GM12878 (cell line): ENCODE measurements around the gene TIMM50. TPM values are rescaled to one million over a fixed set of nuclear protein-coding genes. Genes with fewer than 3 reads are reported as not detected.

Experiments used
- ATAC-seq: fragments of 200-7000 bp; cut with Tn5 transposase; 3 replicates; pipeline ENCODE4 v1.9.1; 2020; ENCODE audit warnings: mild to moderate bottlenecking, moderate library complexity
- BruUV-seq: library from RNA; stranded (reverse); fragments of 400-500 nt; replicated peaks from 2 replicates; lab custom pipeline; 2021; lab: Mats Ljungman, UMichigan
- CTCF ChIA-PET: fragments of 300-600 bp; sonication (Branson Sonifier 250); formaldehyde crosslinking; extraction: SDS; loops from one replicate; lab custom pipeline; 2021; ENCODE audit warnings: inconsistent platforms; lab: Yijun Ruan, JAX
- POLR2A ChIA-PET: fragments of 350-600 bp; formaldehyde crosslinking; extraction: SDS; loops from one replicate; lab custom pipeline; 2021; ENCODE audit warnings: inconsistent platforms; lab: Charles Lee
- RAD21 ChIA-PET: fragments of 300-600 bp; sonication (Branson Sonifier 250); formaldehyde crosslinking; loops from one replicate; lab custom pipeline; 2023; ENCODE audit warnings: antibody characterized with exemption; ENCODE audit not compliant: unreplicated experiment; lab: Charles Lee
- SMC1A ChIA-PET: fragments of 300-600 bp; sonication (Branson Sonifier 250); formaldehyde crosslinking; loops from one replicate; lab custom pipeline; 2023; ENCODE audit not compliant: unreplicated experiment, uncharacterized antibody; lab: Charles Lee
- DNase-seq: peaks from one replicate; pipeline ENCODE4 v3.0.0-alpha.2; 2011; ENCODE audit warnings: low read depth, low spot score
- FAIRE-seq: peaks from 3 replicates; lab custom pipeline; 2011; peaks lifted over from hg19 to GRCh38; lab: Jason Lieb, UNC
- H2AFZ ChIP-seq: 2 replicates; pipeline ENCODE4 v1.6.0; 2011; ENCODE audit warnings: low read depth, low read length, control low read depth; ENCODE audit not compliant: control insufficient read depth
- H3K27ac ChIP-seq: 2 replicates; pipeline ENCODE4 v1.5.1; 2011; ENCODE audit warnings: control low read depth; ENCODE audit not compliant: control insufficient read depth, insufficient read depth
- H3K27me3 ChIP-seq, 2 experiments: replicated peaks in 1 of 2; 2 replicates each; pipeline versions ENCODE4 v1.6.0 to v1.6.1; 2011; ENCODE audit warnings: low read length in 1 of 2; ENCODE audit not compliant: control insufficient read depth in 2 of 2, insufficient read depth in 2 of 2
- H3K36me3 ChIP-seq, 2 experiments: 2 replicates each; pipeline ENCODE4 v1.5.1; 2011; ENCODE audit warnings: low read length in 1 of 2; ENCODE audit not compliant: control insufficient read depth in 2 of 2, insufficient read depth in 2 of 2
- H3K4me1 ChIP-seq: 2 replicates; pipeline ENCODE4 v1.6.1; 2011; ENCODE audit warnings: mild to moderate bottlenecking, low read length, moderate library complexity, mixed read lengths; ENCODE audit not compliant: control insufficient read depth, insufficient read depth
- H3K4me2 ChIP-seq: 2 replicates; pipeline ENCODE4 v1.6.0; 2011; ENCODE audit warnings: control low read depth; ENCODE audit not compliant: control insufficient read depth, insufficient read depth
- H3K4me3 ChIP-seq: fragments of 200-600 bp; sonication (generic); 2 replicates; pipeline ENCODE4 v1.5.1; 2016
- H3K79me2 ChIP-seq: 2 replicates; pipeline ENCODE4 v1.6.0; 2011; ENCODE audit warnings: low read length; ENCODE audit not compliant: control insufficient read depth, insufficient read depth
- H3K9ac ChIP-seq: 2 replicates; pipeline ENCODE4 v1.8.0; 2011; ENCODE audit warnings: low read length, control low read depth, mixed read lengths; ENCODE audit not compliant: control insufficient read depth, insufficient read depth
- H3K9me3 ChIP-seq: replicated peaks from 3 replicates; pipeline ENCODE4 v1.5.1; 2011; ENCODE audit warnings: mild to moderate bottlenecking, low read length; ENCODE audit not compliant: control insufficient read depth, insufficient read depth
- H4K20me1 ChIP-seq: 2 replicates; pipeline ENCODE4 v1.6.0; 2011; ENCODE audit not compliant: control insufficient read depth, insufficient read depth
- ATF7 ChIP-seq: fragments of 450-650 bp; IDR thresholded peaks from 2 replicates; pipeline ENCODE4 v1.6.1; 2016; ENCODE audit warnings: low read depth, mild to moderate bottlenecking
- CBX3 ChIP-seq: fragments of 200-600 bp; sonication (generic); IDR thresholded peaks from 2 replicates; pipeline ENCODE4 v1.6.1; 2016; ENCODE audit warnings: low read depth, borderline replicate concordance
- EED ChIP-seq: sonication (generic); IDR thresholded peaks from 2 replicates; pipeline ENCODE4 v1.6.1; 2016; ENCODE audit warnings: antibody characterized with exemption, low read depth
- HDGF ChIP-seq: fragments of 450-650 bp; IDR thresholded peaks from 2 replicates; pipeline ENCODE4 v1.6.1; 2016; ENCODE audit warnings: antibody characterized with exemption
- RAD21 ChIP-seq: IDR thresholded peaks from 2 replicates; pipeline ENCODE4 v1.6.1; 2011; ENCODE audit warnings: mild to moderate bottlenecking, low read depth, low read length, moderate library complexity; ENCODE audit not compliant: insufficient read depth
- SMC3 ChIP-seq: IDR thresholded peaks from 2 replicates; pipeline ENCODE4 v1.6.1; 2011; ENCODE audit warnings: low read length, improper control_type of control experiment, borderline replicate concordance
- SPI1 ChIP-seq: IDR thresholded peaks from 2 replicates; pipeline ENCODE4 v1.6.1; 2011; ENCODE audit warnings: low read depth, mild to moderate bottlenecking, low read length, moderate library complexity, borderline replicate concordance; ENCODE audit not compliant: insufficient read depth
- WGBS: methylation state at CpG from one replicate; pipeline ENCODE4 v1.1.6; 2016; ENCODE audit warnings: low lambda C conversion rate; ENCODE audit not compliant: insufficient replicate concordance, insufficient coverage; ENCODE audit errors: missing lambda C conversion rate; 5-methylcytosine and 5-hydroxymethylcytosine counted together
- in situ Hi-C: fragments of 300-500 bp; cut with MboI; formaldehyde crosslinking; loops from 9 replicates; pipeline ENCODE4 v1.14.3; 2018; ENCODE audit warnings: mixed read lengths
- intact Hi-C: fragments of 100-400 bp; cut with micrococcal nuclease; formaldehyde crosslinking; loops from one replicate; pipeline ENCODE4 v1.14.2; 2022; ENCODE audit not compliant: unreplicated experiment
- polyA plus RNA-seq, 11 experiments: library from polyadenylated mRNA; depleted of rRNA in 4 of 11; unstranded in 6 of 11; stranded (reverse) in 5 of 11; fragments of >200 nt; fragmentation: Nextera tagmentation in 4 of 11; fragmentation: Illumina TruSeq in 1 of 11; extraction: Ambion mirVana in 4 of 11; extraction: Trizol in 1 of 11; gene quantifications; 1 replicate in 1 of 11; 2 replicates in 10 of 11; pipeline versions ENCODE4 v1.2.1 to v1.2.3, GENCODE V29; 2011 to 2016; ENCODE audit warnings: inconsistent platforms in 2 of 11, missing spikeins in 2 of 11, low read depth in 1 of 11
- total RNA-seq, 4 experiments: library from RNA; depleted of rRNA in 3 of 4; stranded (reverse); fragments of >200 nt in 3 of 4; fragmentation: Illumina TruSeq in 1 of 4; extraction: Trizol in 1 of 4; gene quantifications; 2 replicates each; pipeline versions ENCODE4 v1.2.1 to v1.2.3, GENCODE V29; 2013 to 2021
- TF ChIP-seq, protein P1 (sequence below): IDR thresholded peaks from 2 replicates; pipeline ENCODE4 v1.6.1; 2012; ENCODE audit warnings: low read depth, low read length, improper control_type of control experiment
- TF ChIP-seq, protein P2 (sequence below): fragments of 450-650 bp; IDR thresholded peaks from 2 replicates; pipeline ENCODE4 v1.6.1; 2016; ENCODE audit warnings: mild to moderate bottlenecking, moderate library complexity, borderline replicate concordance
- TF ChIP-seq, protein P3 (sequence below), 3 experiments: IDR thresholded peaks in 2 of 3; conservative IDR thresholded peaks in 1 of 3; 2 replicates each; pipeline ENCODE4 v1.5.1; 2011; ENCODE audit warnings: low read depth in 3 of 3, low read length in 3 of 3, mild to moderate bottlenecking in 3 of 3, control low read depth in 2 of 3, moderate library complexity in 2 of 3, inconsistent platforms in 1 of 3, mixed read lengths in 1 of 3; ENCODE audit not compliant: control insufficient read depth in 2 of 3, insufficient read depth in 1 of 3; ENCODE audit errors: extremely low read depth in 1 of 3
- TF ChIP-seq, protein P4 (sequence below): fragments of 450-650 bp; IDR thresholded peaks from 2 replicates; pipeline ENCODE4 v1.6.1; 2017; ENCODE audit warnings: mild to moderate bottlenecking, moderate library complexity

Gene TIMM50
- total and polyA plus RNA-seq, 10 of the 15 experiments (the other 5 are each of a cell fraction or from before 2014, with no cell fraction given), result 15.6 to 146 (median 101) TPM

DNA sequence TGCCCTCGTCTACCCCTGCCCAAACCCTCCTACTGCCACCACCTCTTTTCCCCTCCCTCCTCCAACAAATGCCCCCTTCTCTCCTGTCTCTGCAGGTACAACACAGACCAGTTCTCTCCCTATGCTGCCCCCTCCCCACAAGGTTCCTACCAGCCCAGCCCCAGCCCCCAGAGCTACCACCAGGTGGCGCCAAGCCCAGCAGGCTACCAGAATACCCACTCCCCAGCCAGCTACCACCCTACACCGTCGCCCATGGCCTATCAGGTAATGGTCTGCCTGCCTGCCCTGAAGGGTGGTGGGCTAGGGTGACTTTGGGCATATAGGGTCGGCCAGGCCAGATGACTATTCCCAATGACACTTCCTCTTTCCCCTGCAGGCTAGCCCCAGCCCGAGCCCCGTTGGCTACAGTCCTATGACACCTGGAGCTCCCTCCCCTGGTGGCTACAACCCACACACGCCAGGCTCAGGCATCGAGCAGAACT, 6.5 kb upstream of the TIMM50 start:
- intact Hi-C loops, result loop anchor here (1.0 kb wide), 1 partner anchor 58 kb away; the partner anchor contains the start of gene EID2B
- H3K79me2 ChIP-seq, result no peaks in the 10 kb centered on the region
- in situ Hi-C loops, result no loop called here
- H3K4me1 ChIP-seq, result no peaks in the 10 kb centered on the region
- DNase-seq (no peak), FAIRE-seq (no peak), ATAC-seq (peak; percentile 93)
- SMC1A ChIA-PET, result interaction anchor here (1.0 to 1.7 kb wide), 6 partner anchors 16 to 62 kb away, joined by 3 to 8 read pairs (median 4); partner anchors contain the start of genes EID2B and RPS16
- no TSS peak for BruUV-seq
- CTCF ChIA-PET, result interaction anchor here (0.8 to 3.9 kb wide), 27 partner anchors 11 to 201 kb away, joined by 3 to 41 read pairs (median 4); partner anchors contain the start of genes DLL3, EID2B, RPS16 and SUPT5H
- no peak overlapping the region for H3K27ac ChIP-seq
- H4K20me1 ChIP-seq, result no peaks in the 10 kb centered on the region
- no peak overlapping the region for H2AFZ ChIP-seq
- TF ChIP-seq, protein P1, sequence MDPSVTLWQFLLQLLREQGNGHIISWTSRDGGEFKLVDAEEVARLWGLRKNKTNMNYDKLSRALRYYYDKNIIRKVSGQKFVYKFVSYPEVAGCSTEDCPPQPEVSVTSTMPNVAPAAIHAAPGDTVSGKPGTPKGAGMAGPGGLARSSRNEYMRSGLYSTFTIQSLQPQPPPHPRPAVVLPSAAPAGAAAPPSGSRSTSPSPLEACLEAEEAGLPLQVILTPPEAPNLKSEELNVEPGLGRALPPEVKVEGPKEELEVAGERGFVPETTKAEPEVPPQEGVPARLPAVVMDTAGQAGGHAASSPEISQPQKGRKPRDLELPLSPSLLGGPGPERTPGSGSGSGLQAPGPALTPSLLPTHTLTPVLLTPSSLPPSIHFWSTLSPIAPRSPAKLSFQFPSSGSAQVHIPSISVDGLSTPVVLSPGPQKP, result no peak
- TF ChIP-seq, protein P2, sequence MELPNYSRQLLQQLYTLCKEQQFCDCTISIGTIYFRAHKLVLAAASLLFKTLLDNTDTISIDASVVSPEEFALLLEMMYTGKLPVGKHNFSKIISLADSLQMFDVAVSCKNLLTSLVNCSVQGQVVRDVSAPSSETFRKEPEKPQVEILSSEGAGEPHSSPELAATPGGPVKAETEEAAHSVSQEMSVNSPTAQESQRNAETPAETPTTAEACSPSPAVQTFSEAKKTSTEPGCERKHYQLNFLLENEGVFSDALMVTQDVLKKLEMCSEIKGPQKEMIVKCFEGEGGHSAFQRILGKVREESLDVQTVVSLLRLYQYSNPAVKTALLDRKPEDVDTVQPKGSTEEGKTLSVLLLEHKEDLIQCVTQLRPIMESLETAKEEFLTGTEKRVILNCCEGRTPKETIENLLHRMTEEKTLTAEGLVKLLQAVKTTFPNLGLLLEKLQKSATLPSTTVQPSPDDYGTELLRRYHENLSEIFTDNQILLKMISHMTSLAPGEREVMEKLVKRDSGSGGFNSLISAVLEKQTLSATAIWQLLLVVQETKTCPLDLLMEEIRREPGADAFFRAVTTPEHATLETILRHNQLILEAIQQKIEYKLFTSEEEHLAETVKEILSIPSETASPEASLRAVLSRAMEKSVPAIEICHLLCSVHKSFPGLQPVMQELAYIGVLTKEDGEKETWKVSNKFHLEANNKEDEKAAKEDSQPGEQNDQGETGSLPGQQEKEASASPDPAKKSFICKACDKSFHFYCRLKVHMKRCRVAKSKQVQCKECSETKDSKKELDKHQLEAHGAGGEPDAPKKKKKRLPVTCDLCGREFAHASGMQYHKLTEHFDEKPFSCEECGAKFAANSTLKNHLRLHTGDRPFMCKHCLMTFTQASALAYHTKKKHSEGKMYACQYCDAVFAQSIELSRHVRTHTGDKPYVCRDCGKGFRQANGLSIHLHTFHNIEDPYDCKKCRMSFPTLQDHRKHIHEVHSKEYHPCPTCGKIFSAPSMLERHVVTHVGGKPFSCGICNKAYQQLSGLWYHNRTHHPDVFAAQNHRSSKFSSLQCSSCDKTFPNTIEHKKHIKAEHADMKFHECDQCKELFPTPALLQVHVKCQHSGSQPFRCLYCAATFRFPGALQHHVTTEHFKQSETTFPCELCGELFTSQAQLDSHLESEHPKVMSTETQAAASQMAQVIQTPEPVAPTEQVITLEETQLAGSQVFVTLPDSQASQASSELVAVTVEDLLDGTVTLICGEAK, result no peak
- TF ChIP-seq, protein P3, sequence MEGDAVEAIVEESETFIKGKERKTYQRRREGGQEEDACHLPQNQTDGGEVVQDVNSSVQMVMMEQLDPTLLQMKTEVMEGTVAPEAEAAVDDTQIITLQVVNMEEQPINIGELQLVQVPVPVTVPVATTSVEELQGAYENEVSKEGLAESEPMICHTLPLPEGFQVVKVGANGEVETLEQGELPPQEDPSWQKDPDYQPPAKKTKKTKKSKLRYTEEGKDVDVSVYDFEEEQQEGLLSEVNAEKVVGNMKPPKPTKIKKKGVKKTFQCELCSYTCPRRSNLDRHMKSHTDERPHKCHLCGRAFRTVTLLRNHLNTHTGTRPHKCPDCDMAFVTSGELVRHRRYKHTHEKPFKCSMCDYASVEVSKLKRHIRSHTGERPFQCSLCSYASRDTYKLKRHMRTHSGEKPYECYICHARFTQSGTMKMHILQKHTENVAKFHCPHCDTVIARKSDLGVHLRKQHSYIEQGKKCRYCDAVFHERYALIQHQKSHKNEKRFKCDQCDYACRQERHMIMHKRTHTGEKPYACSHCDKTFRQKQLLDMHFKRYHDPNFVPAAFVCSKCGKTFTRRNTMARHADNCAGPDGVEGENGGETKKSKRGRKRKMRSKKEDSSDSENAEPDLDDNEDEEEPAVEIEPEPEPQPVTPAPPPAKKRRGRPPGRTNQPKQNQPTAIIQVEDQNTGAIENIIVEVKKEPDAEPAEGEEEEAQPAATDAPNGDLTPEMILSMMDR (IDR thresholded peaks at IDR 0.05 in 2 of 3, conservative IDR thresholded peaks at IDR 0.05 in 1 of 3; ENCODE audit: control insufficient read depth in 2 of 3, extremely low read depth in 1 of 3, insufficient read depth in 1 of 3, low read depth in 3 of 3, low read length in 3 of 3), result peak; percentile 65 to 94 (median 78)
- TF ChIP-seq RAD21 (peak; percentile 51), HDGF (peak; percentile 47; the same call in 1 of the 2 replicates), SPI1 (0 out of 2 replicates have a peak, but pooled peaks have one; percentile 4), EED (no peak), CBX3 (no peak), SMC3 (peak; percentile 65), ATF7 (no peak)
- TF ChIP-seq, protein P4, sequence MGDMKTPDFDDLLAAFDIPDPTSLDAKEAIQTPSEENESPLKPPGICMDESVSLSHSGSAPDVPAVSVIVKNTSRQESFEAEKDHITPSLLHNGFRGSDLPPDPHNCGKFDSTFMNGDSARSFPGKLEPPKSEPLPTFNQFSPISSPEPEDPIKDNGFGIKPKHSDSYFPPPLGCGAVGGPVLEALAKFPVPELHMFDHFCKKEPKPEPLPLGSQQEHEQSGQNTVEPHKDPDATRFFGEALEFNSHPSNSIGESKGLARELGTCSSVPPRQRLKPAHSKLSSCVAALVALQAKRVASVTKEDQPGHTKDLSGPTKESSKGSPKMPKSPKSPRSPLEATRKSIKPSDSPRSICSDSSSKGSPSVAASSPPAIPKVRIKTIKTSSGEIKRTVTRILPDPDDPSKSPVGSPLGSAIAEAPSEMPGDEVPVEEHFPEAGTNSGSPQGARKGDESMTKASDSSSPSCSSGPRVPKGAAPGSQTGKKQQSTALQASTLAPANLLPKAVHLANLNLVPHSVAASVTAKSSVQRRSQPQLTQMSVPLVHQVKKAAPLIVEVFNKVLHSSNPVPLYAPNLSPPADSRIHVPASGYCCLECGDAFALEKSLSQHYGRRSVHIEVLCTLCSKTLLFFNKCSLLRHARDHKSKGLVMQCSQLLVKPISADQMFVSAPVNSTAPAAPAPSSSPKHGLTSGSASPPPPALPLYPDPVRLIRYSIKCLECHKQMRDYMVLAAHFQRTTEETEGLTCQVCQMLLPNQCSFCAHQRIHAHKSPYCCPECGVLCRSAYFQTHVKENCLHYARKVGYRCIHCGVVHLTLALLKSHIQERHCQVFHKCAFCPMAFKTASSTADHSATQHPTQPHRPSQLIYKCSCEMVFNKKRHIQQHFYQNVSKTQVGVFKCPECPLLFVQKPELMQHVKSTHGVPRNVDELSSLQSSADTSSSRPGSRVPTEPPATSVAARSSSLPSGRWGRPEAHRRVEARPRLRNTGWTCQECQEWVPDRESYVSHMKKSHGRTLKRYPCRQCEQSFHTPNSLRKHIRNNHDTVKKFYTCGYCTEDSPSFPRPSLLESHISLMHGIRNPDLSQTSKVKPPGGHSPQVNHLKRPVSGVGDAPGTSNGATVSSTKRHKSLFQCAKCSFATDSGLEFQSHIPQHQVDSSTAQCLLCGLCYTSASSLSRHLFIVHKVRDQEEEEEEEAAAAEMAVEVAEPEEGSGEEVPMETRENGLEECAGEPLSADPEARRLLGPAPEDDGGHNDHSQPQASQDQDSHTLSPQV, result no peak
- POLR2A ChIA-PET, result no interaction called here
- H3K27me3 ChIP-seq, result no peaks in the 10 kb centered on the region
- no peak overlapping the region for H3K4me2 ChIP-seq
- no peak overlapping the region for H3K4me3 ChIP-seq
- H3K9me3 ChIP-seq, result no peaks in the 10 kb centered on the region
- WGBS, result 41% methylated on average over 8 of the region's 9 CpGs
- RAD21 ChIA-PET, result interaction anchor here (1.1 to 1.9 kb wide), 4 partner anchors 29 to 78 kb away, joined by 4 to 6 read pairs (median 4); partner anchors contain the start of gene EID2B
- no peak overlapping the region for H3K9ac ChIP-seq
- peaks cover 41 to 58% of the 10 kb centered on the region in 2 experiments for H3K36me3 ChIP-seq
